HL-60 (cell line): Measurements from ENCODE around the gene MPND.

Experiments used
- DNase-seq, 2 experiments: peaks; one replicate each; pipeline ENCODE4 v3.0.0-alpha.2; 2010 to 2020; ENCODE audit warnings: low read depth in 1 of 2, low spot score in 1 of 2
- H3K27ac ChIP-seq: fragments of 250-450 bp; sonication (Bioruptor Pico); replicated peaks from 2 replicates; pipeline ENCODE4 v1.5.1; 2020; ENCODE audit warnings: mild to moderate bottlenecking, moderate library complexity
- H3K27me3 ChIP-seq: fragments of 250-450 bp; sonication (Bioruptor Pico); 2 replicates; pipeline ENCODE4 v1.5.1; 2021; ENCODE audit warnings: mild to moderate bottlenecking, moderate library complexity; ENCODE audit not compliant: insufficient read depth, poor library complexity, severe bottlenecking
- H3K4me3 ChIP-seq: replicated peaks from 2 replicates; pipeline ENCODE4 v1.5.1; 2011; ENCODE audit warnings: mild to moderate bottlenecking, control low read depth, low read length; ENCODE audit not compliant: insufficient read depth
- CTCF ChIP-seq: IDR thresholded peaks from one replicate; pipeline ENCODE4 v1.5.1; 2011; ENCODE audit warnings: low read length, control low read depth, inconsistent platforms; ENCODE audit not compliant: insufficient read depth
- GABPA ChIP-seq: IDR thresholded peaks from 2 replicates; pipeline ENCODE4 v1.6.1; 2012; ENCODE audit warnings: low read depth
- POLR2AphosphoS5 ChIP-seq: IDR thresholded peaks from 2 replicates; pipeline ENCODE4 v1.6.1; 2012; ENCODE audit warnings: low read depth
- REST ChIP-seq: IDR thresholded peaks from 2 replicates; pipeline ENCODE4 v1.6.1; 2012; ENCODE audit warnings: low read depth; ENCODE audit not compliant: insufficient replicate concordance
- SPI1 ChIP-seq: IDR thresholded peaks from 2 replicates; pipeline ENCODE4 v1.6.1; 2012; ENCODE audit warnings: low read depth, mild to moderate bottlenecking, borderline replicate concordance

The MPND gene

GRCh38 chr19:4337906-4338440 lies 5.4 kb upstream of the MPND start:
- Histone ChIP-seq H3K4me3 (peak overlapping the region; percentile 19; the same call in 1 of the 2 replicates), H3K27ac (no peak overlapping the region), H3K27me3 (peaks cover 2% of the 10 kb centered on the region)
- TF ChIP-seq GABPA: no peak
- TF ChIP-seq POLR2AphosphoS5: no peak
- TF ChIP-seq REST: no peak
- no peak for TF ChIP-seq CTCF
- TF ChIP-seq SPI1: no peak
- DNase-seq: no peak

- TF ChIP-seq POLR2AphosphoS5 (no peak), SPI1 (no peak), GABPA (no peak), CTCF (no peak), REST (no peak)
- DNase-seq: no peak
- peaks cover 5% of the 10 kb centered on the region for H3K27me3 ChIP-seq
- H3K27ac ChIP-seq: no peak within 1 kb of the TSS
- peak within 1 kb of the TSS; percentile 19; the same call in 1 of the 2 replicates for H3K4me3 ChIP-seq
Measured at GRCh38 chr19:4338441-4339355, 4.7 kb upstream of the MPND start, which contains the start of gene STAP2. TSS of gene STAP2 (minus strand) at chr19:4338827. CDS start at chr19:4338753, 74 bp downstream.

GRCh38 chr19:4342314-4342614 lies 1.1 kb upstream of the MPND start:
- Histone ChIP-seq H3K27ac (no peak overlapping the region), H3K4me3 (peak overlapping the region; percentile 46), H3K27me3 (peaks cover 5% of the 10 kb centered on the region)
- TF ChIP-seq SPI1 (no peak), REST (no peak), CTCF (no peak), POLR2AphosphoS5 (no peak), GABPA (no peak)
- no peak for DNase-seq
